Thyroid gland (tissue), 4 donors: ENCODE data around the gene SRGAP1. TPM values are rescaled to one million over a fixed set of nuclear protein-coding genes. Genes with fewer than 3 reads are reported as not detected.
A peak's percentile ranks its signal among the peaks of the same experiment; 100 is the strongest.
"Not testable (repeated sequence)": the region's sequence is repeated elsewhere in the genome, so short reads cannot be mapped to it uniquely, and the experiment has no call there.

Source experiments
- DNase-seq, 2 donors: peaks; one replicate each; pipeline ENCODE4 v3.0.0-alpha.2; 2019
- H3K27ac ChIP-seq, 3 donors: fragments of 200-600 bp; sonication (generic); 1 replicate in 2 of 3; 2 replicates in 1 of 3; pipeline ENCODE4 v1.5.1; 2016 to 2019; ENCODE audit warnings: mild to moderate bottlenecking in 1 of 3, moderate library complexity in 1 of 3
- H3K27me3 ChIP-seq: fragments of 200-600 bp; sonication (generic); one replicate; pipeline ENCODE4 v1.5.1; 2019
- H3K36me3 ChIP-seq, 2 donors: fragments of 200-600 bp; sonication (generic); one replicate each; pipeline ENCODE4 v1.5.1; 2016 to 2019
- H3K4me1 ChIP-seq, 2 donors: fragments of 200-600 bp; sonication (generic); one replicate each; pipeline ENCODE4 v1.5.1; 2017 to 2019
- H3K4me3 ChIP-seq, 3 donors: fragments of 200-600 bp; sonication (generic); replicated peaks in 1 of 3; 1 replicate in 2 of 3; 2 replicates in 1 of 3; pipeline ENCODE4 v1.5.1; 2016; ENCODE audit warnings: mild to moderate bottlenecking in 1 of 3
- H3K9me3 ChIP-seq: fragments of 200-600 bp; sonication (generic); one replicate; pipeline ENCODE4 v1.5.1; 2017
- POLR2A ChIP-seq, 2 donors: fragments of 450-650 bp; IDR thresholded peaks; one replicate each; pipeline ENCODE4 v1.6.1; 2017; ENCODE audit warnings: antibody characterized with exemption in 2 of 2, mild to moderate bottlenecking in 2 of 2, moderate library complexity in 1 of 2
- WGBS, 2 donors: methylation state at CpG; one replicate each; pipeline ENCODE4 v1.1.5; 2017; 5-methylcytosine and 5-hydroxymethylcytosine counted together
- intact Hi-C: fragments of 100-400 bp; cut with DNase I; formaldehyde crosslinking; loops from one replicate; pipeline ENCODE4 v1.15.1; 2023
- total RNA-seq, 4 donors: library from RNA; depleted of rRNA; stranded (reverse); fragments of >200 nt; gene quantifications; one replicate each; pipeline ENCODE4 v1.2.3, GENCODE V29; 2016
- TF ChIP-seq, protein P1 (sequence below), 6 experiments: fragments of 200-600 bp in 3 of 6; fragments of 450-650 bp in 3 of 6; sonication (generic) in 3 of 6; IDR thresholded peaks; one replicate each; pipeline ENCODE4 v1.5.1; 2016 to 2019; ENCODE audit warnings: antibody characterized with exemption in 6 of 6, mild to moderate bottlenecking in 2 of 6, inconsistent platforms in 1 of 6, moderate library complexity in 1 of 6

Gene SRGAP1
- total RNA-seq, 4 donors from 2014 or later = 14.1 to 26.3 (median 20.9) TPM

DNA sequence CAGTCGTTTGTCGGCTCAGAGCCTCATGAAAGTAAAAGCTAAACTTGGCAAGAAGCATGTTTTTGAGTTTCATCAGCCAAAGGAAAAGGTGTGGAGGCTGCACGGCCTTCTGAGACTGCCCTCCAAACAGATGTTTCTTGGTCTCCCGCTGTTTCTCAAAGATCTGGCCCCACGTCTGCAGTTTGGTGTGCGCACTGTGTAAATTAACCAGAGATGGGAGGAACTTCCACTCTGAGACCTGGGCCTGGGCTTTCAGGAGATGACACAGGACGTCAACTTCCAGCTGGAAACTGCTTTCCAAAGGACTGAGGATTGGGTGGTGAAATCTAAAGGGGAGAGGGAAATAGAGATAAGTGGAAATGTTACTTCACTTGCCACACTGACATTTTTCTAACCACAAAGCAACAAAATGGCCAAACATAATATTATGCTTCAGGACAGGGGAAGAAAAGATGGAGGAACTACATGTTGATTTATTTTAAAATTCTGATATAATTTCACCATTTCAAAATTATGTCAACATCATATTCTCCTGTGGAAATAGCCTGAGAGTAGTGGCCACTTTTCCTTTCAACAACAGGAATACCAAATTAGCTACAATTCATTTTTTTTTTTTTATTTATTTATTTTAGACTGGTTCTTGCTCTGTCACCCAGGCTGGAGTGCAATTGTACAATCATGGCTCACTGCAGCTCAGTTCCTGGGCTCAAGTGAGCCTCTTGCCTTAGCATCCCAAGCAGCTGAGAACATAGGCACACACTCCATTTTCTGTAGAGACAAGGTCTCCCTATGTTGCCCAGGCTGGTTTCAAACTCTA is 350.0 kb downstream of the SRGAP1 start:
- no peaks in the 10 kb centered on the region for H3K9me3 ChIP-seq
- TF ChIP-seq, protein P1, sequence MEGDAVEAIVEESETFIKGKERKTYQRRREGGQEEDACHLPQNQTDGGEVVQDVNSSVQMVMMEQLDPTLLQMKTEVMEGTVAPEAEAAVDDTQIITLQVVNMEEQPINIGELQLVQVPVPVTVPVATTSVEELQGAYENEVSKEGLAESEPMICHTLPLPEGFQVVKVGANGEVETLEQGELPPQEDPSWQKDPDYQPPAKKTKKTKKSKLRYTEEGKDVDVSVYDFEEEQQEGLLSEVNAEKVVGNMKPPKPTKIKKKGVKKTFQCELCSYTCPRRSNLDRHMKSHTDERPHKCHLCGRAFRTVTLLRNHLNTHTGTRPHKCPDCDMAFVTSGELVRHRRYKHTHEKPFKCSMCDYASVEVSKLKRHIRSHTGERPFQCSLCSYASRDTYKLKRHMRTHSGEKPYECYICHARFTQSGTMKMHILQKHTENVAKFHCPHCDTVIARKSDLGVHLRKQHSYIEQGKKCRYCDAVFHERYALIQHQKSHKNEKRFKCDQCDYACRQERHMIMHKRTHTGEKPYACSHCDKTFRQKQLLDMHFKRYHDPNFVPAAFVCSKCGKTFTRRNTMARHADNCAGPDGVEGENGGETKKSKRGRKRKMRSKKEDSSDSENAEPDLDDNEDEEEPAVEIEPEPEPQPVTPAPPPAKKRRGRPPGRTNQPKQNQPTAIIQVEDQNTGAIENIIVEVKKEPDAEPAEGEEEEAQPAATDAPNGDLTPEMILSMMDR (IDR thresholded peaks at IDR 0.05) = no peak
- TF ChIP-seq POLR2A (IDR thresholded peaks at IDR 0.05) = no peak
- DNase-seq = peak in 1 of 2 donors; percentile 17
- WGBS, 2 donors = 88 to 94% methylated on average over 7 of the region's 7 CpGs
- intact Hi-C loops = no loop called here
- no peak overlapping the region for H3K4me3 ChIP-seq
- no peaks in the 10 kb centered on the region for H3K36me3 ChIP-seq
- H3K27me3 ChIP-seq = no peaks in the 10 kb centered on the region
- no peak overlapping the region for H3K27ac ChIP-seq
- H3K4me1 ChIP-seq = peaks cover 0 to 8% of the 10 kb centered on the region in 2 donors

GRCh38 chr12:64195841-64196240 is 351.3 kb downstream of the SRGAP1 start:
- H3K9me3 ChIP-seq, intact Hi-C loops, H3K4me3 ChIP-seq, H3K36me3 ChIP-seq, H3K27ac ChIP-seq, DNase-seq, H3K4me1 ChIP-seq, H3K27me3 ChIP-seq: not testable (repeated sequence)
- 40% methylated on average over 3 of the region's 15 CpGs; no CpG with 5 or more reads in 1 of the 2 donors for WGBS, 2 donors

GRCh38 chr12:64203036-64203435 is 358.5 kb downstream of the SRGAP1 start:
- Histone ChIP-seq H3K9me3 (no peaks in the 10 kb centered on the region), H3K27me3 (no peaks in the 10 kb centered on the region), H3K27ac (no peak overlapping the region), H3K4me3 (no peak overlapping the region), H3K36me3 (no peaks in the 10 kb centered on the region), H3K4me1 (no peaks in the 10 kb centered on the region)
- TF ChIP-seq POLR2A (IDR thresholded peaks at IDR 0.05) = no peak
- TF ChIP-seq, protein P1 (IDR thresholded peaks at IDR 0.05) = no peak
- no peak for DNase-seq
- intact Hi-C loops = no loop called here
- WGBS, 2 donors = 94 to 97% methylated on average over 5 of the region's 5 CpGs

- H3K36me3 ChIP-seq = no peaks in the 10 kb centered on the region
These were observed 359.3 kb downstream of the SRGAP1 start for GRCh38 chr12:64203775-64204174.

DNA sequence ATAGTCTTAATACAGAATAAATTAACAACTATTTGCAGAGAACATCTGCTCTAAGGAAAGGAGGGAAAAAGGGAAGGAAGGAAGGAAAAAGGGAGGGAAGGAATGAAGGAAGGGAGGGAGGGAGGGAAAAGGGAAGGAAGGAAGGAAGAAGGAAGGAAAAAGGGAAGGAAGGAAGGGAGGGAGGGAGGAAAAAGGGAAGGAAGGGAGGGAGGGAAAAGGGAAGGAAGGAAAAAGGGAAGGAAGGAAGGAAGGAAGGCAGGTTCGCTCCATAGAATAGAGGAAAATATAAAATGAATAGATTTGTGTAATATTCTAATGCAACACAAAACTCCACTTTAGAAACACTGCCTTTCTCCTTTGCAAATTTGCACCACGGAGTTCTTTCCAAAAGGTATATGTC is 361.0 kb downstream of the SRGAP1 start:
- H3K36me3 ChIP-seq = no peaks in the 10 kb centered on the region
- no peak overlapping the region for H3K4me3 ChIP-seq
- H3K27ac ChIP-seq = no peak overlapping the region
- no peaks in the 10 kb centered on the region for H3K9me3 ChIP-seq
- whole genome bisulfite sequencing, 2 donors = 87 to 90% methylated on average over 2 of the region's 2 CpGs
- no peaks in the 10 kb centered on the region for H3K27me3 ChIP-seq
- no peaks in the 10 kb centered on the region for H3K4me1 ChIP-seq
- intact Hi-C loops = no loop called here
- DNase-seq = no peak
- no peak for TF ChIP-seq POLR2A (IDR thresholded peaks at IDR 0.05)

More at GRCh38 chr12:64203775-64204174, 359.3 kb downstream of the SRGAP1 start:
- DNase-seq = no peak
- intact Hi-C loops = no loop called here
- WGBS, 2 donors = 68 to 82% methylated on average over 7 of the region's 7 CpGs
- H3K4me1 ChIP-seq = no peaks in the 10 kb centered on the region
- H3K9me3 ChIP-seq = no peaks in the 10 kb centered on the region
- TF ChIP-seq POLR2A (IDR thresholded peaks at IDR 0.05) = no peak
- TF ChIP-seq, protein P1 (IDR thresholded peaks at IDR 0.05) = no peak
- H3K27me3 ChIP-seq = no peaks in the 10 kb centered on the region
- no peak overlapping the region for H3K4me3 ChIP-seq
- H3K27ac ChIP-seq = no peak overlapping the region

DNA sequence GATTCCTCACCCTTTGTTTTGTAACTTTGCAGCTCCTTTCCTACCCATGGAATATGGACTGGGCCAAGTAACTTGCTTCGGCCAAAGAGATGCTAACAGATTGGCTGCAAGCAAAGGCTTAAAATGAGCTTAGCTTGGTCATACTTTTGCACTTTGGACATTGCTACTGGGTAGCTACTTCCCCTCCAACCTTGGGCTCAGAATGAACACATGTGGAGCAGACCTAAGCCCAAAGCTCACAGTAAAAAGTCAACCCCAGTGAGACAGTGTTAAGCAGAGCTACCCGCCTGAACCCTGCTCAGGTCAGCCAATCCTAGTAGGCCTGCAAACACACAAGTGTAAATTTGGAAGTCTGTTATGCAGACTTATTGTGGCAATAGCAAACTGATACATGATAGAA is 363.0 kb downstream of the SRGAP1 start:
- DNase-seq = no peak
- TF ChIP-seq, protein P1 (IDR thresholded peaks at IDR 0.05) = no peak
- TF ChIP-seq POLR2A (IDR thresholded peaks at IDR 0.05) = no peak
- WGBS, 2 donors = 99 to 100% methylated on average over 2 of the region's 2 CpGs
- Histone ChIP-seq H3K36me3 (peaks cover 0 to 5% of the 10 kb centered on the region in 2 donors), H3K27ac (no peak overlapping the region), H3K27me3 (no peaks in the 10 kb centered on the region), H3K4me3 (no peak overlapping the region), H3K4me1 (no peaks in the 10 kb centered on the region), H3K9me3 (no peaks in the 10 kb centered on the region)
- intact Hi-C loops = no loop called here
